Measurements from ENCODE around the gene ODAD4.
"Not testable (repeated sequence)": the region's sequence is repeated elsewhere in the genome, so short reads cannot be mapped to it uniquely, and the experiment has no call there.

The ODAD4 gene

GRCh38 chr17:41913798-41914197, 16.6 kb upstream of the ODAD4 start:
- no peak for DNase-seq

- DNase-seq: no peak
Observed at GRCh38 chr17:41914358-41914766, 16.1 kb upstream of the ODAD4 start.

GRCh38 chr17:41915020-41915419, 15.4 kb upstream of the ODAD4 start:
- DNase-seq: no peak

GRCh38 chr17:41915566-41915965, 14.9 kb upstream of the ODAD4 start:
- DNase-seq: no peak

GRCh38 chr17:41917192-41917591, 13.2 kb upstream of the ODAD4 start:
- DNase-seq: no peak

GRCh38 chr17:41917679-41918313, 12.6 kb upstream of the ODAD4 start:
- DNase-seq: no peak

- peak; percentile 91 for DNase-seq
Observed at GRCh38 chr17:41918314-41919164, 11.9 kb upstream of the ODAD4 start, which contains the start of gene ACLY. Gene ACLY (minus strand): TSS chr17:41918951. CDS start chr17:41913873, 5,078 bp downstream.

GRCh38 chr17:41919165-41919817, 11.1 kb upstream of the ODAD4 start:
- peak; percentile 41 for DNase-seq

- no peak for DNase-seq
Observed at GRCh38 chr17:41919840-41920579, 10.4 kb upstream of the ODAD4 start.

GRCh38 chr17:41920580-41920955, 9.8 kb upstream of the ODAD4 start:
- DNase-seq: no peak

- DNase-seq: no peak
Observed at GRCh38 chr17:41925991-41926590, 4.3 kb upstream of the ODAD4 start.

- no peak for DNase-seq
Observed at GRCh38 chr17:41928693-41929251, 1.6 kb upstream of the ODAD4 start.

- DNase-seq: not testable (repeated sequence)
Observed at GRCh38 chr17:41930833-41931156, 378 bp downstream of the ODAD4 start.

- DNase-seq: not testable (repeated sequence)
Observed at GRCh38 chr17:41931715-41932114, 1.3 kb downstream of the ODAD4 start.

- DNase-seq: no peak
Observed at GRCh38 chr17:41932816-41933389, 2.5 kb downstream of the ODAD4 start.

GRCh38 chr17:41935641-41936040, 5.2 kb downstream of the ODAD4 start:
- no peak for DNase-seq

- no peak for DNase-seq
Observed at GRCh38 chr17:41937970-41938954, 7.8 kb downstream of the ODAD4 start.

GRCh38 chr17:41939044-41939692, 8.8 kb downstream of the ODAD4 start:
- no peak for DNase-seq

GRCh38 chr17:41939693-41940090, 9.3 kb downstream of the ODAD4 start:
- no peak for DNase-seq

- DNase-seq: no peak
Observed at GRCh38 chr17:41941168-41941567, 10.8 kb downstream of the ODAD4 start.
